ENCODE results near the gene RNASE11. TPM values are rescaled to one million over a fixed set of nuclear protein-coding genes. Genes with fewer than 3 reads are reported as not detected.

Gene RNASE11
- total and polyA plus RNA-seq, 2 of the 4 experiments (the other 2 are of a cell fraction) = not detected

DNA sequence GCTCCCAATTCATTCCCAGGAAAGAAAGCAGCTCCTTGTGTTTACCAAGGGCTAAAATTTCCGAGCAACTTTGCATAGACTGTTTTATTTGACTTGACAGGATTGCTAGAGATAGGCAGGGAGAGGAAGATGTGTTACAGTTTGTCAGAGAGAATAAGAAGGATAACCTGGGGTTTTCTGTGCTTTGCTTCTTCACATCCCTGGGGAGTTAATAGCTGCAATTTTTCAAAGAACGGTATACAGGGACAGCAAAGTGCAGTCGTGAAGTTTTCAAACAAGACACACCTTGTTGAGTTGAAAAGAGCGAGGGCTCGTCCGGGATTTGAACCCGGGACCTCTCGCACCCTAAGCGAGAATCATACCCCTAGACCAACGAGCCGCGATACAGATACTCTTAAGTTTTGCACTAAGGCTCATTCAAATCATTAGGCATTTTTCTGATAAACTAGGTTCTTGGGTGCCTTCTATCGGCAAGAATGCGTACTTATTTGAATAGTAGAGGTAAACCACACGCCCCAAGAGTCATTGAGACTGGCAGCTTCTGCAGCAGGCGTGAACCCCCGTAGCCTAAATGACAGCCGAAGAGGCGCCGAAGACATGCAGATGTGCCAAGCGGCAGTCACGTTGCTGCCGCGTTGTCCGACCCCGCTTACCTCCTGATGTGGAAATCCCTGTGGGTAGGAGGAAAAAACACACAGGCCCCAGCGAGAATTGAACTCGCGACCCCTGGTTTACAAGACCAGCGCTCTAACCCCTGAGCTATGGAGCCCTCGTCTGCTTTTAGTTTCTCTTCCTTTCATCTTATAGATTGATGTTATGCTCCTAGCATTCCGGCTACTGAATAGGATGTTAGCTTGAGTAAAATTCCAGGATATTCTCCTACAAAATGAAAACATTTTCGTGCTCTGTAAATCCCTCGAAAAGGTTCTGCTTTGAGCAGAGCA, 25.6 kb upstream of the RNASE11 start:
- Histone ChIP-seq H4K5ac (ENCODE audit: low read depth, low read length) (no peak overlapping the region), H3K56ac (ENCODE audit: extremely low read depth, insufficient read depth, low read length) (no peak overlapping the region), H3K9ac (ENCODE audit: low read depth, low read length) (peak overlapping the region; percentile 33; the same call in 1 of the 2 replicates), H2BK20ac (ENCODE audit: low read depth, low read length) (no peak overlapping the region), H4K8ac (ENCODE audit: low read depth in 2 of 2, low read length in 2 of 2) (no peak overlapping the region), H2AK9ac (replicated peaks; ENCODE audit: low read depth, low read length, poor library complexity) (peak overlapping the region; percentile 5), H3K9me3 (ENCODE audit: control insufficient read depth, insufficient read depth, low read length) (no peaks in the 10 kb centered on the region), H3K27me3 (ENCODE audit: control insufficient read depth, insufficient read depth, low read length) (no peaks in the 10 kb centered on the region), H3K4me1 (ENCODE audit: control insufficient read depth, insufficient read depth, low read length) (no peaks in the 10 kb centered on the region), H3K4ac (ENCODE audit: low read depth, low read length) (no peak overlapping the region), H3K18ac (ENCODE audit: low read depth, low read length) (no peak overlapping the region), H3K23ac (ENCODE audit: low read depth, low read length) (no peak overlapping the region), H2AFZ (replicated peaks; ENCODE audit: low read length, poor library complexity) (peak overlapping the region; percentile 75), H2AK5ac (ENCODE audit: low read depth, low read length) (no peak overlapping the region), H3K36me3 (ENCODE audit: control insufficient read depth, insufficient read depth, low read length) (no peaks in the 10 kb centered on the region), H3K14ac (replicated peaks; ENCODE audit: low read depth, low read length) (no peak overlapping the region), H3K4me3 (ENCODE audit: insufficient read depth, low read depth, low read length) (peak overlapping the region; percentile 80), H2BK120ac (ENCODE audit: low read depth, low read length) (no peak overlapping the region), H3K4me2 (ENCODE audit: low read depth, low read length) (peak overlapping the region; percentile 93), H3K9me1 (ENCODE audit: insufficient read depth, low read length) (no peaks in the 10 kb centered on the region), H4K91ac (ENCODE audit: insufficient read depth, low read depth, low read length) (no peak overlapping the region), H3K27ac (ENCODE audit: insufficient read depth, low read length) (no peak overlapping the region), H4K20me1 (ENCODE audit: insufficient read depth, low read length) (peaks cover 11% of the 10 kb centered on the region), H3K79me1 (ENCODE audit: low read depth in 1 of 2, low read length in 2 of 2) (no peaks in the 10 kb centered on the region), H2BK5ac (ENCODE audit: low read depth, low read length, poor library complexity, severe bottlenecking) (no peak overlapping the region), H2BK15ac (ENCODE audit: low read depth, low read length) (no peak overlapping the region)
- CTCF ChIA-PET = interaction anchor here (0.9 to 1.6 kb wide), 5 partner anchors 9 to 358 kb away, joined by 3 to 7 read pairs (median 6); partner anchors contain the start of gene RNASE4
- DNase-seq (peak; percentile 99), ATAC-seq (ENCODE audit: low read depth) (peak; percentile 84)
- dilution Hi-C loops (cut with HindIII; ENCODE audit: low sequenced_read_pairs, unreplicated experiment) = no loop called here
- in situ Hi-C loops (cut with MboI; ENCODE audit: low sequenced_read_pairs) = loop anchor here (5.0 kb wide), 2 partner anchors 201 to 276 kb away; partner anchors contain the start of gene TEP1
- intact Hi-C loops (cut with micrococcal nuclease) = loop anchor here (1.0 to 2.0 kb wide), 4 partner anchors 12 to 271 kb away; partner anchors contain the start of gene PARP2
- WGBS, 2 experiments (ENCODE audit: extremely low coverage in 2 of 2, insufficient read length in 1 of 2) = 0% methylated on average over 4 of the region's 34 CpGs; no CpG with 5 or more reads in 1 of the 2 experiments
- BruUV-seq (replicated peaks) = no TSS peak
- POLR2A ChIA-PET (ENCODE audit: unreplicated experiment) = no interaction called here
- TF ChIP-seq ELK1 (IDR thresholded peaks at IDR 0.05; ENCODE audit: borderline replicate concordance, low read depth, low read length) = no peak
- TF ChIP-seq MAFK (IDR thresholded peaks at IDR 0.05; ENCODE audit: low read depth, low read length) = no peak
- 0 out of 2 replicates have a peak, but pooled peaks have one; percentile 15 for TF ChIP-seq RAD21 (IDR thresholded peaks at IDR 0.05; ENCODE audit: low read length)
- TF ChIP-seq POLR2A (IDR thresholded peaks at IDR 0.05; ENCODE audit: low read depth, low read length) = no peak
- TF ChIP-seq BHLHE40 (IDR thresholded peaks at IDR 0.05; ENCODE audit: low read depth, low read length) = peak; percentile 93
- TF ChIP-seq SMC3 (IDR thresholded peaks at IDR 0.05; ENCODE audit: low read depth, low read length) = no peak
- peak; percentile 76; the same call in 1 of the 2 replicates for TF ChIP-seq MXI1 (IDR thresholded peaks at IDR 0.05; ENCODE audit: borderline replicate concordance, low read depth, low read length)
- TF ChIP-seq, protein P1, sequence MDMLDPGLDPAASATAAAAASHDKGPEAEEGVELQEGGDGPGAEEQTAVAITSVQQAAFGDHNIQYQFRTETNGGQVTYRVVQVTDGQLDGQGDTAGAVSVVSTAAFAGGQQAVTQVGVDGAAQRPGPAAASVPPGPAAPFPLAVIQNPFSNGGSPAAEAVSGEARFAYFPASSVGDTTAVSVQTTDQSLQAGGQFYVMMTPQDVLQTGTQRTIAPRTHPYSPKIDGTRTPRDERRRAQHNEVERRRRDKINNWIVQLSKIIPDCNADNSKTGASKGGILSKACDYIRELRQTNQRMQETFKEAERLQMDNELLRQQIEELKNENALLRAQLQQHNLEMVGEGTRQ (IDR thresholded peaks at IDR 0.05; ENCODE audit: low read depth, low read length) = peak; percentile 69
- peak; percentile 72 for TF ChIP-seq RCOR1 (IDR thresholded peaks at IDR 0.05; ENCODE audit: insufficient replicate concordance, low read length)
- no peak for TF ChIP-seq NFE2L2 (IDR thresholded peaks at IDR 0.05; ENCODE audit: low read depth, low read length)
- peak; percentile 84 for TF ChIP-seq CTCF (conservative IDR thresholded peaks at IDR 0.05; ENCODE audit: low read depth, low read length)
- peak; percentile 44; the same call in 1 of the 2 replicates for TF ChIP-seq MAZ (IDR thresholded peaks at IDR 0.05; ENCODE audit: borderline replicate concordance, low read depth, low read length)
- TF ChIP-seq FOS (IDR thresholded peaks at IDR 0.05; ENCODE audit: low read depth, low read length) = peak; percentile 86

Data from IMR-90 (cell line).